Suppressor macrophage treated with lipopolysaccharide for 4 hours (primary cell): ENCODE data around the gene UGT2B28.
"Not testable (repeated sequence)": the region's sequence is repeated elsewhere in the genome, so short reads cannot be mapped to it uniquely, and the experiment has no call there.

Experiments used
- DNase-seq: peaks from one replicate; pipeline ENCODE4 v3.0.0-alpha.2; 2020

Gene UGT2B28

DNA sequence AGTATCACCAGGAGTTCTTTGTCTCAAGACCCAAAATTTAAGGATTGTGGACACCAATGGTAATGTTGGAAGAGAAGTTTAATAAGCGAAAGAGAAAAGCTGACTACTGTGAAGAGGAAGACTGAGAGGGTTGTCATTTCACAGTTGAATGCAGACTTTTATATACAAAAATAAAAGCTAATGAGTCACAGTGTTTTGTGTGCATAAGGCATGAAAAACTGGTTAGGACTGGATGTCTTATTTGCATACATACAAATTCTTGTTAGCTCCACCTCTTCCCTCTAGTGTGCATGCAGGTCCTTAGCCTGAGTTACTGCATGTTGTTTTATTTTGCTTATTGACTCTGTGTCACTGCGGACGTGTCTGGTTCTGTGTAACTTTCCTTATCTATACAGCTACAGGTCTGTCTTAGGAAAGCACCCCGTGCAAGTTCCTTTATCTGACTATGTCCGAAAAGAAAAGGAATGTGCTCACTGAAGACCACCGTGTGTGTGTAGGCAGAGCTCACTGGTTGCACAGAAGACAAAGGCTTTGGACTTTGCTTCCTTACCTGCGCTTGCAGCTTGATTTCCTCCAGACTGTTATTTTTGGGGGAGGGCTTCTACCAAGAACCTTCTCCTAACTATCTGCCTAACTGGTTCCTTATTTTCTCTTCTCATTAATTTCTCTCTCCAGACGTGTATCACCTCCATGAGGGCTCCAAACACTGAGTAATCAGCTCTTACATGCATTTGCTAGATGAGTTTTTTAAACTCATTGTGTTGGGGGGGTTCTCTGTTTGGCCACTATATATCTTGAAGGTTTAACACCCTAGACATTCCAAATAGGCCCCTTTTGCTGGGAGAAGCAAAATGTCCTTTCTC, 63.5 kb downstream of the UGT2B28 start:
- not testable (repeated sequence) for DNase-seq
